GM23338 (cell line): ENCODE data around the gene HTT. TPM values are rescaled to one million over a fixed set of nuclear protein-coding genes. Genes with fewer than 3 reads are reported as not detected.

Experiments used
- ATAC-seq: fragments of 200-7000 bp; cut with Tn5 transposase; 3 replicates; pipeline ENCODE4 v1.9.1; 2020
- DNase-seq: peaks from one replicate; pipeline ENCODE4 v3.0.0-alpha.2; 2015; ENCODE audit warnings: low spot score
- H2AFZ ChIP-seq: fragments of 200-600 bp; sonication (generic); 2 replicates; pipeline ENCODE4 v1.8.0; 2016; ENCODE audit warnings: antibody characterized with exemption, mild to moderate bottlenecking, moderate library complexity
- H3F3A ChIP-seq: fragments of 200-600 bp; sonication (generic); replicated peaks from 2 replicates; pipeline ENCODE4 v1.8.0; 2017; ENCODE audit warnings: antibody characterized with exemption, mixed run types, low read depth
- H3K27ac ChIP-seq: fragments of 200-600 bp; sonication (generic); 2 replicates; pipeline ENCODE4 v1.6.1; 2016; ENCODE audit warnings: low read depth
- H3K27me3 ChIP-seq: fragments of 200-600 bp; sonication (generic); 2 replicates; pipeline ENCODE4 v1.8.0; 2016; ENCODE audit warnings: mild to moderate bottlenecking, mixed run types, moderate library complexity; ENCODE audit not compliant: insufficient read depth
- H3K36me3 ChIP-seq: fragments of 200-600 bp; sonication (generic); 2 replicates; pipeline ENCODE4 v1.8.0; 2016; ENCODE audit warnings: mild to moderate bottlenecking; ENCODE audit not compliant: insufficient read depth
- H3K4me1 ChIP-seq: fragments of 200-600 bp; sonication (generic); 2 replicates; pipeline ENCODE4 v1.8.0; 2016; ENCODE audit warnings: mild to moderate bottlenecking, moderate library complexity; ENCODE audit not compliant: insufficient read depth
- H3K4me2 ChIP-seq: fragments of 200-600 bp; sonication (generic); 2 replicates; pipeline ENCODE4 v1.7.1; 2017; ENCODE audit warnings: mixed run types
- H3K4me3 ChIP-seq: fragments of 200-600 bp; sonication (generic); 2 replicates; pipeline ENCODE4 v1.6.1; 2016; ENCODE audit warnings: mixed run types
- H3K79me2 ChIP-seq: fragments of 200-600 bp; sonication (generic); replicated peaks from 2 replicates; pipeline ENCODE4 v1.8.0; 2017; ENCODE audit warnings: mild to moderate bottlenecking; ENCODE audit not compliant: insufficient read depth
- H3K9me2 ChIP-seq: fragments of 200-600 bp; sonication (generic); 2 replicates; pipeline ENCODE4 v1.8.0; 2017; ENCODE audit not compliant: insufficient read depth
- H4K20me1 ChIP-seq: fragments of 200-600 bp; sonication (generic); replicated peaks from 2 replicates; pipeline ENCODE4 v1.8.0; 2017; ENCODE audit warnings: mild to moderate bottlenecking; ENCODE audit not compliant: insufficient read depth
- H3K27ac Mint-ChIP-seq: 2 replicates; pipeline ENCODE4 v1.8.0; 2020; ENCODE audit warnings: inconsistent platforms, mild to moderate bottlenecking, moderate library complexity, mixed read lengths
- H3K27me3 Mint-ChIP-seq: 3 replicates; pipeline ENCODE4 v1.8.0; 2022; ENCODE audit warnings: low read depth, mild to moderate bottlenecking, moderate library complexity, mixed read lengths, inconsistent platforms; ENCODE audit not compliant: insufficient read depth, poor library complexity
- H3K36me3 Mint-ChIP-seq: 3 replicates; pipeline ENCODE4 v1.8.0; 2021; ENCODE audit warnings: low read depth, mild to moderate bottlenecking, inconsistent platforms, moderate library complexity, mixed read lengths
- H3K4me1 Mint-ChIP-seq: 3 replicates; pipeline ENCODE4 v1.8.0; 2020; ENCODE audit warnings: mild to moderate bottlenecking, inconsistent platforms, mixed read lengths
- H3K4me3 Mint-ChIP-seq: 3 replicates; pipeline ENCODE4 v1.8.0; 2021; ENCODE audit warnings: moderate library complexity, mild to moderate bottlenecking, inconsistent platforms, mixed read lengths
- H3K9me3 Mint-ChIP-seq: 3 replicates; pipeline ENCODE4 v1.8.0; 2020; ENCODE audit warnings: moderate library complexity, mild to moderate bottlenecking, inconsistent platforms, mixed read lengths
- CREB1 ChIP-seq: fragments of 250-450 bp; sonication (Bioruptor Pico); IDR thresholded peaks from 2 replicates; pipeline ENCODE4 v1.5.0; 2020; ENCODE audit warnings: low read depth, mild to moderate bottlenecking, moderate library complexity
- EZH2 ChIP-seq: fragments of 200-600 bp; sonication (generic); IDR thresholded peaks from one replicate; pipeline ENCODE4 v1.8.0; 2017; ENCODE audit warnings: antibody characterized with exemption, mild to moderate bottlenecking, low read depth; ENCODE audit not compliant: unreplicated experiment
- EZH2phosphoT487 ChIP-seq: fragments of 200-600 bp; sonication (generic); IDR thresholded peaks from one replicate; pipeline ENCODE4 v1.8.1; 2018; ENCODE audit warnings: antibody characterized with exemption; ENCODE audit not compliant: unreplicated experiment
- JUNB ChIP-seq: IDR thresholded peaks from one replicate; pipeline ENCODE4 v1.6.1; 2016; ENCODE audit warnings: antibody characterized with exemption; ENCODE audit not compliant: unreplicated experiment
- NANOG ChIP-seq: IDR thresholded peaks from 2 replicates; pipeline ENCODE4 v1.6.1; 2016; ENCODE audit warnings: antibody characterized with exemption, borderline replicate concordance
- POLR2AphosphoS5 ChIP-seq: IDR thresholded peaks from 2 replicates; pipeline ENCODE4 v1.6.1; 2016; ENCODE audit warnings: antibody characterized with exemption, low read depth
- STAT1 ChIP-seq: IDR thresholded peaks from one replicate; pipeline ENCODE4 v1.6.1; 2016; ENCODE audit warnings: antibody characterized with exemption; ENCODE audit not compliant: unreplicated experiment
- ZNF114 ChIP-seq: fragments of 250-450 bp; sonication (Bioruptor Pico); IDR thresholded peaks from 2 replicates; pipeline ENCODE4 v1.5.0; 2020; ENCODE audit warnings: mild to moderate bottlenecking, moderate library complexity
- ZNF331 ChIP-seq: fragments of 250-450 bp; sonication (Bioruptor Pico); IDR thresholded peaks from 2 replicates; pipeline ENCODE4 v1.5.0; 2020; ENCODE audit warnings: low read depth, mild to moderate bottlenecking, moderate library complexity
- ZNF462 ChIP-seq: fragments of 250-450 bp; sonication (Bioruptor Pico); IDR thresholded peaks from 2 replicates; pipeline ENCODE4 v1.5.0; 2020; ENCODE audit warnings: mild to moderate bottlenecking, moderate library complexity
- polyA plus RNA-seq: library from polyadenylated mRNA; unstranded; fragments of >200 nt; fragmentation: Nextera tagmentation; extraction: Ambion mirVana; gene quantifications from 2 replicates; pipeline ENCODE4 v1.2.1, GENCODE V29; 2016
- total RNA-seq: library from RNA; depleted of rRNA; stranded (reverse); fragments of >200 nt; shearing (Covaris generic); gene quantifications from 2 replicates; pipeline ENCODE4 v1.2.3, GENCODE V29; 2014
- TF ChIP-seq, protein P1 (sequence below): IDR thresholded peaks from 2 replicates; pipeline ENCODE4 v1.6.1; 2016; ENCODE audit warnings: antibody characterized with exemption
- TF ChIP-seq, protein P2 (sequence below): IDR thresholded peaks from one replicate; pipeline ENCODE4 v1.6.1; 2018; ENCODE audit warnings: antibody characterized with exemption; ENCODE audit not compliant: unreplicated experiment
- TF ChIP-seq, protein P3 (sequence below), 2 experiments: fragments of 200-600 bp in 1 of 2; sonication (generic) in 1 of 2; conservative IDR thresholded peaks; 2 replicates each; pipeline versions ENCODE4 v1.5.1 to v1.6.1; 2016 to 2017; ENCODE audit warnings: antibody characterized with exemption in 2 of 2, low read depth in 2 of 2, mild to moderate bottlenecking in 2 of 2, moderate library complexity in 1 of 2

The HTT gene
- total and polyA plus RNA-seq, 2 experiments from 2014 or later, result 26.6 to 67.7 TPM

DNA sequence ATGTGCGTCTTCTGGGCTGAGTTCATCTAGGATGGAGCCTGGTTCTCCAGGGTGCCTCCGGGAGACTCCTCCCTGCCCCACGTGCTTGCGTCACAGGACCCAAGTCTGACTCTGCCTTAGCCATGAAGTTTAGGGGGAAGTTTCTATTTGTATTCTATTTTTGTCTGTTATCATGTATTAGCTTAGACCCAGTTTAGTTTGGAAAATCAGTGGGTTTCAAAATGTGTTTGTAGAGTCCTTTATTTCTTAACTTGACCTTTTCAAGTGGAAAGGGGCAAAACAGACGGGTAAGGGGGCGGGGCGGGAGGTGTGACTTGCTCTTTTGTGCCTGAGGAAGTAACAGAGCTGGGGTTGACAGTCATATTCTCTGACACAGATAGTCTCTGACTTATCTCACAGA is 86.0 kb downstream of the HTT start:
- H3K4me3 Mint-ChIP-seq, result no peak overlapping the region

More for the DNA sequence above, 86.0 kb downstream of the HTT start:
- H3K27ac ChIP-seq, result no peak overlapping the region
- peaks cover 43% of the 10 kb centered on the region for H3K36me3 ChIP-seq
- no peaks in the 10 kb centered on the region for H3F3A ChIP-seq
- peaks cover 43% of the 10 kb centered on the region for H3K79me2 ChIP-seq
- no peak for TF ChIP-seq ZNF331 (CRISPR knock-in tag)
- TF ChIP-seq, protein P1, sequence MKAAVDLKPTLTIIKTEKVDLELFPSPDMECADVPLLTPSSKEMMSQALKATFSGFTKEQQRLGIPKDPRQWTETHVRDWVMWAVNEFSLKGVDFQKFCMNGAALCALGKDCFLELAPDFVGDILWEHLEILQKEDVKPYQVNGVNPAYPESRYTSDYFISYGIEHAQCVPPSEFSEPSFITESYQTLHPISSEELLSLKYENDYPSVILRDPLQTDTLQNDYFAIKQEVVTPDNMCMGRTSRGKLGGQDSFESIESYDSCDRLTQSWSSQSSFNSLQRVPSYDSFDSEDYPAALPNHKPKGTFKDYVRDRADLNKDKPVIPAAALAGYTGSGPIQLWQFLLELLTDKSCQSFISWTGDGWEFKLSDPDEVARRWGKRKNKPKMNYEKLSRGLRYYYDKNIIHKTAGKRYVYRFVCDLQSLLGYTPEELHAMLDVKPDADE, result no peak
- TF ChIP-seq EZH2, result no peak
- no peak for TF ChIP-seq JUNB
- TF ChIP-seq NANOG, result no peak
- TF ChIP-seq, protein P2, sequence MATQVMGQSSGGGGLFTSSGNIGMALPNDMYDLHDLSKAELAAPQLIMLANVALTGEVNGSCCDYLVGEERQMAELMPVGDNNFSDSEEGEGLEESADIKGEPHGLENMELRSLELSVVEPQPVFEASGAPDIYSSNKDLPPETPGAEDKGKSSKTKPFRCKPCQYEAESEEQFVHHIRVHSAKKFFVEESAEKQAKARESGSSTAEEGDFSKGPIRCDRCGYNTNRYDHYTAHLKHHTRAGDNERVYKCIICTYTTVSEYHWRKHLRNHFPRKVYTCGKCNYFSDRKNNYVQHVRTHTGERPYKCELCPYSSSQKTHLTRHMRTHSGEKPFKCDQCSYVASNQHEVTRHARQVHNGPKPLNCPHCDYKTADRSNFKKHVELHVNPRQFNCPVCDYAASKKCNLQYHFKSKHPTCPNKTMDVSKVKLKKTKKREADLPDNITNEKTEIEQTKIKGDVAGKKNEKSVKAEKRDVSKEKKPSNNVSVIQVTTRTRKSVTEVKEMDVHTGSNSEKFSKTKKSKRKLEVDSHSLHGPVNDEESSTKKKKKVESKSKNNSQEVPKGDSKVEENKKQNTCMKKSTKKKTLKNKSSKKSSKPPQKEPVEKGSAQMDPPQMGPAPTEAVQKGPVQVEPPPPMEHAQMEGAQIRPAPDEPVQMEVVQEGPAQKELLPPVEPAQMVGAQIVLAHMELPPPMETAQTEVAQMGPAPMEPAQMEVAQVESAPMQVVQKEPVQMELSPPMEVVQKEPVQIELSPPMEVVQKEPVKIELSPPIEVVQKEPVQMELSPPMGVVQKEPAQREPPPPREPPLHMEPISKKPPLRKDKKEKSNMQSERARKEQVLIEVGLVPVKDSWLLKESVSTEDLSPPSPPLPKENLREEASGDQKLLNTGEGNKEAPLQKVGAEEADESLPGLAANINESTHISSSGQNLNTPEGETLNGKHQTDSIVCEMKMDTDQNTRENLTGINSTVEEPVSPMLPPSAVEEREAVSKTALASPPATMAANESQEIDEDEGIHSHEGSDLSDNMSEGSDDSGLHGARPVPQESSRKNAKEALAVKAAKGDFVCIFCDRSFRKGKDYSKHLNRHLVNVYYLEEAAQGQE, result no peak
- TF ChIP-seq EZH2phosphoT487, result no peak
- no peak for TF ChIP-seq ZNF114
- TF ChIP-seq POLR2AphosphoS5, result no peak
- TF ChIP-seq, protein P3, sequence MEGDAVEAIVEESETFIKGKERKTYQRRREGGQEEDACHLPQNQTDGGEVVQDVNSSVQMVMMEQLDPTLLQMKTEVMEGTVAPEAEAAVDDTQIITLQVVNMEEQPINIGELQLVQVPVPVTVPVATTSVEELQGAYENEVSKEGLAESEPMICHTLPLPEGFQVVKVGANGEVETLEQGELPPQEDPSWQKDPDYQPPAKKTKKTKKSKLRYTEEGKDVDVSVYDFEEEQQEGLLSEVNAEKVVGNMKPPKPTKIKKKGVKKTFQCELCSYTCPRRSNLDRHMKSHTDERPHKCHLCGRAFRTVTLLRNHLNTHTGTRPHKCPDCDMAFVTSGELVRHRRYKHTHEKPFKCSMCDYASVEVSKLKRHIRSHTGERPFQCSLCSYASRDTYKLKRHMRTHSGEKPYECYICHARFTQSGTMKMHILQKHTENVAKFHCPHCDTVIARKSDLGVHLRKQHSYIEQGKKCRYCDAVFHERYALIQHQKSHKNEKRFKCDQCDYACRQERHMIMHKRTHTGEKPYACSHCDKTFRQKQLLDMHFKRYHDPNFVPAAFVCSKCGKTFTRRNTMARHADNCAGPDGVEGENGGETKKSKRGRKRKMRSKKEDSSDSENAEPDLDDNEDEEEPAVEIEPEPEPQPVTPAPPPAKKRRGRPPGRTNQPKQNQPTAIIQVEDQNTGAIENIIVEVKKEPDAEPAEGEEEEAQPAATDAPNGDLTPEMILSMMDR (conservative IDR thresholded peaks at IDR 0.05; ENCODE audit: low read depth in 2 of 2), result no peak
- no peak for TF ChIP-seq CREB1 (CRISPR knock-in tag)
- no peak for TF ChIP-seq STAT1
- TF ChIP-seq ZNF462, result no peak
- peaks cover 79% of the 10 kb centered on the region for H3K36me3 Mint-ChIP-seq
- H3K4me1 Mint-ChIP-seq, result peaks cover 3% of the 10 kb centered on the region; the same call in 2 of the 3 replicates
- no peak overlapping the region for H3K4me2 ChIP-seq
- H3K4me1 ChIP-seq, result no peaks in the 10 kb centered on the region
- no peak overlapping the region for H2AFZ ChIP-seq
- H3K4me3 ChIP-seq, result no peak overlapping the region
- H3K27ac Mint-ChIP-seq, result no peak overlapping the region
- H3K9me3 Mint-ChIP-seq, result peaks cover 25% of the 10 kb centered on the region
- no peak for ATAC-seq
- H3K27me3 ChIP-seq, result no peaks in the 10 kb centered on the region
- no peaks in the 10 kb centered on the region for H3K27me3 Mint-ChIP-seq
- H4K20me1 ChIP-seq, result peaks cover 4% of the 10 kb centered on the region; the same call in 1 of the 2 replicates
- no peak for DNase-seq
- no peaks in the 10 kb centered on the region for H3K9me2 ChIP-seq
